AG04450 (cell line): Measurements from ENCODE around the gene RIC3. TPM values are rescaled to one million over a fixed set of nuclear protein-coding genes. Genes with fewer than 3 reads are reported as not detected.

Experiments
- CTCF ChIA-PET: fragments of 300-600, 350-600 bp; formaldehyde crosslinking; extraction: SDS; loops from one replicate; lab custom pipeline; 2022; ENCODE audit warnings: antibody characterized with exemption, inconsistent platforms; lab: Charles Lee
- POLR2A ChIA-PET: fragments of 350-600 bp; formaldehyde crosslinking; extraction: SDS; loops from one replicate; lab custom pipeline; 2021; ENCODE audit warnings: antibody characterized with exemption, inconsistent platforms; lab: Yijun Ruan, JAX
- DNase-seq: peaks from one replicate; pipeline ENCODE4 v3.0.0-alpha.2; 2011; ENCODE audit warnings: low read depth, low spot score
- H3K27ac ChIP-seq: one replicate; pipeline ENCODE4 v1.5.1; 2012; ENCODE audit warnings: low read depth, low read length, control low read depth
- H3K27me3 ChIP-seq: one replicate; pipeline ENCODE4 v1.6.0; 2012; ENCODE audit warnings: low read length; ENCODE audit not compliant: control insufficient read depth, insufficient read depth
- H3K4me3 ChIP-seq: 2 replicates; pipeline ENCODE4 v1.5.1; 2011; ENCODE audit warnings: mild to moderate bottlenecking, low read depth, low read length, control low read depth
- H3K9me3 ChIP-seq: 2 replicates; pipeline ENCODE4 v1.5.1; 2012; ENCODE audit warnings: low read length; ENCODE audit not compliant: control insufficient read depth, insufficient read depth
- CTCF ChIP-seq: IDR thresholded peaks from 2 replicates; pipeline ENCODE4 v1.5.1; 2011; ENCODE audit warnings: low read depth, low read length, control low read depth, inconsistent platforms
- polyA plus RNA-seq: library from polyadenylated mRNA; depleted of rRNA; stranded (reverse); fragments of >200 nt; gene quantifications from 2 replicates; pipeline ENCODE4 v1.2.3, GENCODE V29; 2011

The RIC3 gene
- polyA plus RNA-seq, 1 experiment, result not detected

GRCh38 chr11:8079111-8079675 lies 89.6 kb downstream of the RIC3 start:
- Histone ChIP-seq H3K27me3 (peaks cover 2% of the 10 kb centered on the region), H3K4me3 (no peak overlapping the region), H3K27ac (no peak overlapping the region), H3K9me3 (no peaks in the 10 kb centered on the region)
- CTCF ChIA-PET, result interaction anchor here (1.2 to 6.9 kb wide), 4 partner anchors 10 to 72 kb away, joined by 3 to 52 read pairs (median 6); no protein-coding TSS in a partner anchor
- no peak for DNase-seq
- POLR2A ChIA-PET, result no interaction called here
- TF ChIP-seq CTCF, result no peak

- POLR2A ChIA-PET, result no interaction called here
- DNase-seq, result no peak
- Histone ChIP-seq H3K4me3 (no peak overlapping the region), H3K9me3 (no peaks in the 10 kb centered on the region), H3K27me3 (peaks cover 4% of the 10 kb centered on the region), H3K27ac (no peak overlapping the region)
- no peak for TF ChIP-seq CTCF
- CTCF ChIA-PET, result no interaction called here
These were observed 93.6 kb downstream of the RIC3 start for GRCh38 chr11:8075119-8075726.

- Histone ChIP-seq H3K27me3 (peaks cover 2% of the 10 kb centered on the region), H3K27ac (no peak overlapping the region), H3K4me3 (no peak overlapping the region), H3K9me3 (no peaks in the 10 kb centered on the region)
- POLR2A ChIA-PET, result no interaction called here
- TF ChIP-seq CTCF, result no peak
- CTCF ChIA-PET, result interaction anchor here (1.1 to 4.0 kb wide), 4 partner anchors 27 to 66 kb away, joined by 3 to 27 read pairs (median 22); no protein-coding TSS in a partner anchor
- no peak for DNase-seq
These were observed 96.9 kb downstream of the RIC3 start for GRCh38 chr11:8071616-8072581.

GRCh38 chr11:8070417-8071115 lies 98.3 kb downstream of the RIC3 start:
- Histone ChIP-seq H3K27me3 (peaks cover 2% of the 10 kb centered on the region), H3K9me3 (no peaks in the 10 kb centered on the region), H3K4me3 (no peak overlapping the region), H3K27ac (no peak overlapping the region)
- CTCF ChIA-PET, result interaction anchor here (0.6 to 4.0 kb wide), 8 partner anchors 19 to 64 kb away, joined by 3 to 27 read pairs (median 3); no protein-coding TSS in a partner anchor
- POLR2A ChIA-PET, result no interaction called here
- peak; percentile 53 for TF ChIP-seq CTCF
- DNase-seq, result no peak
